K562 (cell line): ENCODE measurements around the gene MRPS24. TPM values are rescaled to one million over a fixed set of nuclear protein-coding genes. Genes with fewer than 3 reads are reported as not detected.

Experiments
- ATAC-seq: fragments of 200-7000 bp; cut with Tn5 transposase; 3 replicates; pipeline ENCODE4 v1.9.1; 2020; ENCODE audit warnings: moderate library complexity
- BruUV-seq: library from RNA; stranded (reverse); fragments of 400-500 nt; replicated peaks from 2 replicates; lab custom pipeline; 2021; lab: Mats Ljungman, UMichigan
- CTCF ChIA-PET: fragments of 300-600 bp; formaldehyde crosslinking; extraction: SDS; loops from one replicate; lab custom pipeline; 2021; ENCODE audit warnings: low intra/inter-chr PET ratio; lab: Yijun Ruan, JAX
- POLR2A ChIA-PET: fragments of 300-600, 350-650 bp; sonication (Branson Sonifier 250); formaldehyde crosslinking; extraction: SDS; loops from one replicate; lab custom pipeline; 2021; ENCODE audit warnings: antibody characterized with exemption, inconsistent platforms; lab: Yijun Ruan, JAX
- DNase-seq, 4 experiments: peaks; one replicate each; pipeline versions ENCODE4 v3.0.0 to v3.0.0-alpha.2; 2011 to 2018; ENCODE audit warnings: low spot score in 3 of 4, mixed read lengths in 3 of 4; ENCODE audit errors: extremely low read depth in 1 of 4
- FAIRE-seq: peaks from 2 replicates; lab custom pipeline; 2011; peaks lifted over from hg19 to GRCh38; lab: Jason Lieb, UNC
- H2AFZ ChIP-seq: 2 replicates; pipeline ENCODE4 v1.6.0; 2011; ENCODE audit warnings: low read depth, low read length, control low read depth, inconsistent platforms
- H3K27ac ChIP-seq: fragments of 200-600 bp; 3 replicates; pipeline ENCODE4 v1.8.0; 2011; ENCODE audit warnings: low read depth, mild to moderate bottlenecking, control low read depth, inconsistent platforms, low read length, moderate library complexity, mixed read lengths; ENCODE audit errors: extremely low read depth
- H3K27me3 ChIP-seq, 2 experiments: fragments of 300-600 bp in 1 of 2; 2 replicates in 1 of 2; 3 replicates in 1 of 2; pipeline versions ENCODE4 v1.6.0 to v1.8.0; 2011; ENCODE audit warnings: inconsistent platforms in 2 of 2, low read length in 2 of 2, mild to moderate bottlenecking in 1 of 2, mixed read lengths in 1 of 2, moderate library complexity in 1 of 2; ENCODE audit not compliant: control insufficient read depth in 2 of 2, insufficient read depth in 2 of 2
- H3K36me3 ChIP-seq: fragments of 300-600 bp; 3 replicates; pipeline ENCODE4 v1.8.0; 2011; ENCODE audit warnings: mild to moderate bottlenecking, low read length, inconsistent platforms; ENCODE audit not compliant: control insufficient read depth, insufficient read depth
- H3K4me1 ChIP-seq, 2 experiments: fragments of 200-600 bp in 1 of 2; replicated peaks in 1 of 2; 2 replicates in 1 of 2; 3 replicates in 1 of 2; pipeline versions ENCODE4 v1.5.1 to v1.8.0; 2011; ENCODE audit warnings: inconsistent platforms in 2 of 2, low read length in 2 of 2, mild to moderate bottlenecking in 1 of 2, mixed read lengths in 1 of 2, moderate library complexity in 1 of 2; ENCODE audit not compliant: control insufficient read depth in 2 of 2, insufficient read depth in 2 of 2
- H3K4me2 ChIP-seq: 2 replicates; pipeline ENCODE4 v1.6.1; 2011; ENCODE audit warnings: low read length, control low read depth, inconsistent platforms, mixed read lengths; ENCODE audit not compliant: insufficient read depth
- H3K4me3 ChIP-seq: fragments of 200-600 bp; sonication (generic), shearing (Covaris generic); 2 replicates; pipeline ENCODE4 v1.5.1; 2016; ENCODE audit warnings: control low read depth, inconsistent platforms
- H3K79me2 ChIP-seq: fragments of 200-600 bp; 3 replicates; pipeline ENCODE4 v1.8.0; 2011; ENCODE audit warnings: low read length, inconsistent platforms; ENCODE audit not compliant: control insufficient read depth, insufficient read depth
- H3K9ac ChIP-seq, 2 experiments: 2 replicates each; pipeline versions ENCODE4 v1.6.0 to v1.6.1; 2011; ENCODE audit warnings: low read depth in 2 of 2, low read length in 2 of 2, control low read depth in 1 of 2, inconsistent platforms in 1 of 2, mild to moderate bottlenecking in 1 of 2, mixed read lengths in 1 of 2; ENCODE audit not compliant: insufficient read depth in 1 of 2
- H3K9me1 ChIP-seq: one replicate; pipeline ENCODE4 v1.6.0; 2011; ENCODE audit warnings: inconsistent platforms, mild to moderate bottlenecking, low read length, moderate library complexity; ENCODE audit not compliant: control insufficient read depth, insufficient read depth
- H3K9me3 ChIP-seq: replicated peaks from 2 replicates; pipeline ENCODE4 v1.5.1; 2011; ENCODE audit warnings: low read depth, low read length, inconsistent platforms; ENCODE audit not compliant: control insufficient read depth, insufficient read depth
- H4K20me1 ChIP-seq: replicated peaks from 2 replicates; pipeline ENCODE4 v1.6.1; 2011; ENCODE audit warnings: low read length, inconsistent platforms, mixed read lengths; ENCODE audit not compliant: control insufficient read depth, insufficient read depth
- BRD9 ChIP-seq: fragments of 450-650 bp; IDR thresholded peaks from 2 replicates; pipeline ENCODE4 v1.6.1; 2018; ENCODE audit warnings: low read depth; ENCODE audit not compliant: partially characterized antibody
- COPS2 ChIP-seq: fragments of 450-650 bp; conservative IDR thresholded peaks from 2 replicates; pipeline ENCODE4 v1.6.1; 2016; ENCODE audit warnings: mild to moderate bottlenecking, moderate library complexity
- GATAD2A ChIP-seq: fragments of 450-650 bp; IDR thresholded peaks from 2 replicates; pipeline ENCODE4 v1.6.1; 2017
- ZNF766 ChIP-seq: fragments of 200-800 bp; sonication (Bioruptor generic); conservative IDR thresholded peaks from 2 replicates; pipeline ENCODE4 v1.6.1; 2016; ENCODE audit warnings: missing genetic modification characterization, missing compliant biosample characterization
- WGBS: fragments of 100-300 bp; shearing (Covaris generic); methylation state at CpG from one replicate; pipeline ENCODE4 v1.1.6; 2016; ENCODE audit warnings: low coverage, mixed read lengths; ENCODE audit not compliant: insufficient coverage; ENCODE audit errors: missing lambda C conversion rate; 5-methylcytosine and 5-hydroxymethylcytosine counted together
- in situ Hi-C: fragments of 300-500 bp; cut with MboI; formaldehyde crosslinking; loops from 4 replicates; pipeline ENCODE4 v1.15.0; 2018; ENCODE audit warnings: inconsistent platforms, mixed read lengths
- intact Hi-C: fragments of 100-400 bp; cut with micrococcal nuclease; formaldehyde crosslinking; loops from 2 replicates; pipeline ENCODE4 v1.14.2; 2022
- polyA plus RNA-seq, 8 experiments: library from polyadenylated mRNA; depleted of rRNA in 4 of 8; stranded (reverse) in 5 of 8; unstranded in 3 of 8; fragments of >200 nt; fragmentation: Nextera tagmentation in 2 of 8; fragmentation: Illumina TruSeq in 1 of 8; extraction: Ambion mirVana in 2 of 8; extraction: Trizol in 1 of 8; gene quantifications; 2 replicates each; pipeline versions ENCODE4 v1.2.1 to v1.2.3, GENCODE V29; 2011 to 2014; ENCODE audit warnings: inconsistent platforms in 1 of 8, missing spikeins in 1 of 8
- total RNA-seq, 7 experiments: library from RNA; depleted of rRNA in 6 of 7; stranded (reverse); fragments of >200 nt in 6 of 7; fragmentation: Illumina TruSeq in 2 of 7; extraction: Trizol in 2 of 7; gene quantifications; 2 replicates each; pipeline versions ENCODE4 v1.2.1 to v1.2.3, GENCODE V29; 2011 to 2021; ENCODE audit warnings: low replicate concordance in 1 of 7
- TF ChIP-seq, protein P1 (sequence below): sonication (generic); formaldehyde crosslinking; IDR thresholded peaks from 2 replicates; pipeline ENCODE4 v1.8.1; 2023; ENCODE audit warnings: mild to moderate bottlenecking, missing genetic modification reagents, moderate library complexity

The MRPS24 gene
- total and polyA plus RNA-seq, 9 of the 15 experiments (the other 6 are each of a cell fraction or from before 2014, with no cell fraction given) = 51.4 to 214 (median 169) TPM

DNA sequence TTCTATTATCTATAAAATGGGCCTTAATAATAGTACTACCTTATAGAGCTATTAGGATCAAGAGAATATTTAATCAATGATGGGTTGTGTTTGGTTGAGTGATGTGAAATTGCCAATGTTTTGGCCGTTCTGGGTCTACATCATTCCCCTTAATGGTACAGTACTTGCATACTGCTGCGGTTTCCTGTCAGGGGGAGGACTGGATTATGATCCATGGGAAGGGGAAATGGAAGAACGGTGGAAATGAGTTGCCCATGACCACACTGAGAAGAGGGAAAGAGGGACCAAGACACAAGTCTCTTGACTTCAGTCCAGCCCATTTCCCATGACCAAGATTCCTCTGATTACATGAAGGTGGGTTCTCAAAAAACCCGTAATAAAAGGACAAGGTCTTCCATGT, 999 bp upstream of the MRPS24 start:
- Histone ChIP-seq H4K20me1 (no peaks in the 10 kb centered on the region), H3K9ac (no peak overlapping the region), H2AFZ (peak overlapping the region; percentile 99), H3K27ac (no peak overlapping the region), H3K36me3 (peaks cover 29% of the 10 kb centered on the region), H3K79me2 (peaks cover 17% of the 10 kb centered on the region), H3K27me3 (no peaks in the 10 kb centered on the region), H3K4me1 (peaks cover 19 to 31% of the 10 kb centered on the region in 2 experiments; a peak in 3 of 5 replicates), H3K9me1 (no peaks in the 10 kb centered on the region), H3K9me3 (no peaks in the 10 kb centered on the region), H3K4me2 (peak overlapping the region; percentile 94; the same call in 1 of the 2 replicates), H3K4me3 (no peak overlapping the region)
- DNase-seq = no peak
- in situ Hi-C loops (no loop called here), intact Hi-C loops (no loop called here)
- POLR2A ChIA-PET = interaction anchor here (1.5 kb wide), 1 partner anchor 21 kb away, joined by 3 read pairs; no protein-coding TSS in a partner anchor
- FAIRE-seq = peak; percentile 32
- no TSS peak for BruUV-seq
- no peak for ATAC-seq
- TF ChIP-seq BRD9 (no peak), ZNF766 (CRISPR knock-in tag) (no peak), COPS2 (no peak), GATAD2A (no peak)
- TF ChIP-seq, protein P1, sequence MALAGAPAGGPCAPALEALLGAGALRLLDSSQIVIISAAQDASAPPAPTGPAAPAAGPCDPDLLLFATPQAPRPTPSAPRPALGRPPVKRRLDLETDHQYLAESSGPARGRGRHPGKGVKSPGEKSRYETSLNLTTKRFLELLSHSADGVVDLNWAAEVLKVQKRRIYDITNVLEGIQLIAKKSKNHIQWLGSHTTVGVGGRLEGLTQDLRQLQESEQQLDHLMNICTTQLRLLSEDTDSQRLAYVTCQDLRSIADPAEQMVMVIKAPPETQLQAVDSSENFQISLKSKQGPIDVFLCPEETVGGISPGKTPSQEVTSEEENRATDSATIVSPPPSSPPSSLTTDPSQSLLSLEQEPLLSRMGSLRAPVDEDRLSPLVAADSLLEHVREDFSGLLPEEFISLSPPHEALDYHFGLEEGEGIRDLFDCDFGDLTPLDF = no peak
- CTCF ChIA-PET = no interaction called here
- 60% methylated on average over 3 of the region's 4 CpGs for WGBS
